Measurements from ENCODE around the gene CSF1. TPM values are rescaled to one million over a fixed set of nuclear protein-coding genes. Genes with fewer than 3 reads are reported as not detected.

Gene CSF1
- total and polyA plus RNA-seq, 2 of the 13 experiments (the other 11 are each of a cell fraction or from before 2014, with no cell fraction given) = 4.6 to 13.3 TPM

DNA sequence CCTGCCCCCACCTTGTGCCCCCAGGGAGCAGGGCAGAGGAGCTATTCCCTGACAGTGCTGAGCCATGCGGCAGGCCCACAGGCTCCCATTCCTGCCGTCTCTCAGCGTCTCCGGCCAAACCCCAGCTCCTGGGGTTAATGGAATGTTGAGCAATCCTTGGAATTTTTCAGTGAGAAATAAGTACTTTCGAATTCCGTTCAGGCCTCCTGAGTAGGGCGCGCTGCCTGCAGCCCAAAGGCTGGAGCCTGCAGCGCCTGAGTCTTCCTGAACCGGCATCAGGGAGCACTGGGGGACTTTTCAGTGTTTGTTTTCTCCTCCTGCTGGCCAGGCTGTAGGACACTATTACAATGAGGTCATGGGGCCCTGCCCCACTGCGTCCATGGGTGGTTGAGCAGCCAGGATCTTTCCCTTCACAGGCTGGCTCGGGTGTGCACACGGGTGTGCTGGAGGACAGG is 33.3 kb upstream of the CSF1 start (continued):
- TF ChIP-seq ZNF512B (CRISPR knock-in tag; IDR thresholded peaks at IDR 0.05; ENCODE audit: borderline replicate concordance) = no peak
- no peak for TF ChIP-seq ELF1 (CRISPR knock-in tag; IDR thresholded peaks at IDR 0.05)
- TF ChIP-seq NR3C1 (CRISPR knock-in tag; IDR thresholded peaks at IDR 0.05) = no peak
- no peak for TF ChIP-seq REXO4 (CRISPR knock-in tag; IDR thresholded peaks at IDR 0.05; ENCODE audit: borderline replicate concordance)
- TF ChIP-seq ZNF138 (CRISPR knock-in tag; IDR thresholded peaks at IDR 0.05; ENCODE audit: low read depth) = no peak
- no peak for TF ChIP-seq ZNF282 (IDR thresholded peaks at IDR 0.05; ENCODE audit: partially characterized antibody)
- TF ChIP-seq ZNF616 (CRISPR knock-in tag; IDR thresholded peaks at IDR 0.05; ENCODE audit: low read depth) = no peak
- TF ChIP-seq EEA1 (CRISPR knock-in tag; IDR thresholded peaks at IDR 0.05; ENCODE audit: borderline replicate concordance) = no peak
- TF ChIP-seq, protein P1, sequence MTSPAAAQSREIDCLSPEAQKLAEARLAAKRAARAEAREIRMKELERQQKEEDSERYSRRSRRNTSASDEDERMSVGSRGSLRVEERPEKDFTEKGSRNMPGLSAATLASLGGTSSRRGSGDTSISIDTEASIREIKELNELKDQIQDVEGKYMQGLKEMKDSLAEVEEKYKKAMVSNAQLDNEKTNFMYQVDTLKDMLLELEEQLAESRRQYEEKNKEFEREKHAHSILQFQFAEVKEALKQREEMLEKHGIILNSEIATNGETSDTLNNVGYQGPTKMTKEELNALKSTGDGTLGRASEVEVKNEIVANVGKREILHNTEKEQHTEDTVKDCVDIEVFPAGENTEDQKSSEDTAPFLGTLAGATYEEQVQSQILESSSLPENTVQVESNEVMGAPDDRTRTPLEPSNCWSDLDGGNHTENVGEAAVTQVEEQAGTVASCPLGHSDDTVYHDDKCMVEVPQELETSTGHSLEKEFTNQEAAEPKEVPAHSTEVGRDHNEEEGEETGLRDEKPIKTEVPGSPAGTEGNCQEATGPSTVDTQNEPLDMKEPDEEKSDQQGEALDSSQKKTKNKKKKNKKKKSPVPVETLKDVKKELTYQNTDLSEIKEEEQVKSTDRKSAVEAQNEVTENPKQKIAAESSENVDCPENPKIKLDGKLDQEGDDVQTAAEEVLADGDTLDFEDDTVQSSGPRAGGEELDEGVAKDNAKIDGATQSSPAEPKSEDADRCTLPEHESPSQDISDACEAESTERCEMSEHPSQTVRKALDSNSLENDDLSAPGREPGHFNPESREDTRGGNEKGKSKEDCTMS (CRISPR knock-in tag; conservative IDR thresholded peaks at IDR 0.05) = no peak
- TF ChIP-seq ZNF710 (CRISPR knock-in tag; IDR thresholded peaks at IDR 0.05; ENCODE audit: borderline replicate concordance) = no peak; the same call in 1 of the 2 replicates
- no peak for TF ChIP-seq ZNF414 (CRISPR knock-in tag; IDR thresholded peaks at IDR 0.05)
- 0 out of 2 replicates have a peak, but pooled peaks have one; percentile 33 for TF ChIP-seq ZNF205 (CRISPR knock-in tag; IDR thresholded peaks at IDR 0.05)
- TF ChIP-seq ZNF549 (CRISPR knock-in tag; IDR thresholded peaks at IDR 0.05) = no peak
- no peak for TF ChIP-seq FOXP1 (IDR thresholded peaks at IDR 0.05)
- no peak for TF ChIP-seq FOXP1 (CRISPR knock-in tag; IDR thresholded peaks at IDR 0.05)
- TF ChIP-seq ZFP36 (IDR thresholded peaks at IDR 0.05; ENCODE audit: borderline replicate concordance, low read depth, low read length, partially characterized antibody) = no peak
- no peak for TF ChIP-seq SALL2 (CRISPR knock-in tag; IDR thresholded peaks at IDR 0.05)
- TF ChIP-seq ZNF350 (CRISPR knock-in tag; IDR thresholded peaks at IDR 0.05; ENCODE audit: borderline replicate concordance, low read depth) = peak; percentile 68
- no peak for TF ChIP-seq KDM6A (CRISPR knock-in tag; IDR thresholded peaks at IDR 0.05; ENCODE audit: low read depth)
- TF ChIP-seq ZNF260 (CRISPR knock-in tag; IDR thresholded peaks at IDR 0.05; ENCODE audit: borderline replicate concordance, low read depth) = no peak
- TF ChIP-seq, protein P2, sequence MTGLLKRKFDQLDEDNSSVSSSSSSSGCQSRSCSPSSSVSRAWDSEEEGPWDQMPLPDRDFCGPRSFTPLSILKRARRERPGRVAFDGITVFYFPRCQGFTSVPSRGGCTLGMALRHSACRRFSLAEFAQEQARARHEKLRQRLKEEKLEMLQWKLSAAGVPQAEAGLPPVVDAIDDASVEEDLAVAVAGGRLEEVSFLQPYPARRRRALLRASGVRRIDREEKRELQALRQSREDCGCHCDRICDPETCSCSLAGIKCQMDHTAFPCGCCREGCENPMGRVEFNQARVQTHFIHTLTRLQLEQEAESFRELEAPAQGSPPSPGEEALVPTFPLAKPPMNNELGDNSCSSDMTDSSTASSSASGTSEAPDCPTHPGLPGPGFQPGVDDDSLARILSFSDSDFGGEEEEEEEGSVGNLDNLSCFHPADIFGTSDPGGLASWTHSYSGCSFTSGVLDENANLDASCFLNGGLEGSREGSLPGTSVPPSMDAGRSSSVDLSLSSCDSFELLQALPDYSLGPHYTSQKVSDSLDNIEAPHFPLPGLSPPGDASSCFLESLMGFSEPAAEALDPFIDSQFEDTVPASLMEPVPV (CRISPR knock-in tag; IDR thresholded peaks at IDR 0.05) = no peak
- TF ChIP-seq ZSCAN22 (CRISPR knock-in tag; IDR thresholded peaks at IDR 0.05) = no peak

Measured in HepG2 (cell line).